Measurements from ENCODE around the gene NAT9. TPM values are rescaled to one million over a fixed set of nuclear protein-coding genes. Genes with fewer than 3 reads are reported as not detected.

The NAT9 gene
- total RNA-seq, 1 experiment from 2014 or later: 25.3 TPM

DNA sequence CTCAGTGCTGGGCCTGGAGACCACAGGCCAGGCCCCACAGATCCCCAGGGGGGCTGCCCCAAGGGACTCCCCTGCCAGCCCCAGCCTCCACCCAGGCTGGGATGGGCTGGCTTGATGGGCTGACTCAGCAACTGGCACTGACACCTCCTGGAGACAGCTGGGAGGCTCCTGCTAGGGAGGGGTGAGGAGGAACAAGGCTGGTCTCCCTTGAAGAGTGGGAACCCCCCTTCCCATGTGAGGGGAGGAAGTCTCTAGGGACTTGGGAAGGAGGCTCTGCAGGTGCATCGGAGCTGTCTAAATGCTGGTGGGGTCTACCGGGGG, 17.3 kb downstream of the NAT9 start:
- H2AFZ ChIP-seq (ENCODE audit: low read length): no peak overlapping the region
- no peak overlapping the region for H3K9ac ChIP-seq (ENCODE audit: low read length)
- H3K79me2 ChIP-seq (ENCODE audit: low read length): peaks cover 88% of the 10 kb centered on the region
- H3K9me2 ChIP-seq (replicated peaks; ENCODE audit: insufficient read depth, low read length): no peaks in the 10 kb centered on the region
- H3K27ac ChIP-seq (ENCODE audit: low read length): no peak overlapping the region
- no peak overlapping the region for H3K4me2 ChIP-seq (ENCODE audit: low read depth, low read length, poor library complexity, severe bottlenecking)
- H4K20me1 ChIP-seq (ENCODE audit: insufficient read depth, low read depth, low read length): peaks cover 38% of the 10 kb centered on the region
- no peak overlapping the region for H3K4me3 ChIP-seq (ENCODE audit: low read length)
- H3K27me3 ChIP-seq (ENCODE audit: low read length): no peaks in the 10 kb centered on the region
- no peaks in the 10 kb centered on the region for H3K36me3 ChIP-seq (ENCODE audit: insufficient read depth, low read length)
- no peaks in the 10 kb centered on the region for H3K9me3 ChIP-seq (ENCODE audit: low read length)
- peaks cover 35% of the 10 kb centered on the region for H3K4me1 ChIP-seq (ENCODE audit: low read length)
- no peak for DNase-seq

DNA sequence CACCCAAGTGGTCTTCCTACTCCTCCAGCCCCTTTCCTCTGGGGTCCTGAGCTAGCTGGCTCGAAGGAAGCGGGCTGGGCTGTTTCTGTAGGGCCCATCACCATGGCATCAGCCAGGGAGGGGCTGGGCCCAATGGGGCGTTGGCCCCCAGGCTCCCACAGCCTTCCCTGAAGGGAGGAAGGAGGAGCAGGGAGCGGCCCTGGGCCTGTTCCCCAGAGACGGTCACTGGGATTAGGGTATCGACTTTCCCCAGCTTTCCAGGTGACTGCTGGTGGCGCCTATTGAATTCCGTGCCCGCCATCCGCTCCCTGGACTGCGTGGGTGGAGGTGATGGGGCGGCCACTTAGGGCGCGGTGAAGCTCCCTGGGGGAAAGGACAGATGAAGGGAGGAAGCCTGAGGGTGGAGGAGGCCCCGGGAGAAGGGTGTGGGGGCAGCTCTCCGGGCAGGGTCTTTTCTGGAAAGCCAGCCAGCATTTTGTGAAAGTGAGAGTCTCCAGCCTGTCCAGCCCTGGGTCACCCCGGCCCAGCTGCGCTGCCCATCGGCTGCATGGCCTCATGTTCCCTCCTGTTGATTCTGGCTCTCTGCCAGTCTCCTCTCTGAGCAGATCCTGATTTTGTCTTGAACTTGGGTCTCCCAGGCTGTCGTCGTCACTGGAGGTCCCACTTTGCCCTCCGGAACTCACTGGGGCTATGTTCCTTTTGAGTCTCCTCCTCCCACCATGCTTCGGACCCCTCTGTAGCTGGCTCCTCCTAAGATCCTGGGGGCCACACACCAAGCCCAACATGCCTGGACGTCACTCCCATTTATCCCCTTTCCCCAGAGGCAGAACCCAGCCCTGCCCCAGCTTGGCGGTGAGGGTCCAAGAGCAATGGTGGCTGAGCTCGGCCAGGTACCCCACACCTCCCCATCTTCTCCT, 18.0 kb downstream of the NAT9 start:
- Histone ChIP-seq H2AFZ (ENCODE audit: low read length) (no peak overlapping the region), H3K4me3 (ENCODE audit: low read length) (no peak overlapping the region), H4K20me1 (ENCODE audit: insufficient read depth, low read depth, low read length) (peaks cover 38% of the 10 kb centered on the region), H3K79me2 (ENCODE audit: low read length) (peaks cover 91% of the 10 kb centered on the region), H3K27ac (ENCODE audit: low read length) (no peak overlapping the region), H3K9me2 (replicated peaks; ENCODE audit: insufficient read depth, low read length) (no peaks in the 10 kb centered on the region), H3K9me3 (ENCODE audit: low read length) (no peaks in the 10 kb centered on the region), H3K36me3 (ENCODE audit: insufficient read depth, low read length) (no peaks in the 10 kb centered on the region), H3K27me3 (ENCODE audit: low read length) (no peaks in the 10 kb centered on the region), H3K4me2 (ENCODE audit: low read depth, low read length, poor library complexity, severe bottlenecking) (peak overlapping the region; percentile 15), H3K9ac (ENCODE audit: low read length) (no peak overlapping the region), H3K4me1 (ENCODE audit: low read length) (peaks cover 33% of the 10 kb centered on the region)
- DNase-seq: no peak

DNA sequence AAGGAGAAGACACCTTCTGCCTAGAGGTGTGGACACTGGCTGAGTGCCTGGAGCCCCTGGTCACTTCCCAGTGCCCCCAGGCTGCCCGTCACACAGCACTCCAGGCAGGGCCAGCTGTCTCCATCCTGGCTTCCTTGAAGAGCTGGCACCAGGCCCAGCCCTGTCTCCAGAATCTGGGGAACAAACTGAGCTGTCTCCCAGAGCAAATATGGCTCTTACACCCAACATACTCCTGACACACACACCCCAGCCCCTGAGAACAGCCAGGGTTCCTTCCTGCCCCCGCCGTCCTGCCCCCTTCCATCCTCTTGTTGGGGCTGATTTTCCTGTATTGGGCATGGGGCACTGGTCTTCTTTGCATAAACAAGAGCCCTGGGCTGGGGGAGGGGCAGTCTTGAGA, 18.6 kb downstream of the NAT9 start:
- Histone ChIP-seq H3K4me3 (ENCODE audit: low read length) (no peak overlapping the region), H3K4me2 (ENCODE audit: low read depth, low read length, poor library complexity, severe bottlenecking) (peak overlapping the region; percentile 15), H3K4me1 (ENCODE audit: low read length) (peaks cover 33% of the 10 kb centered on the region), H3K9me2 (replicated peaks; ENCODE audit: insufficient read depth, low read length) (no peaks in the 10 kb centered on the region), H4K20me1 (ENCODE audit: insufficient read depth, low read depth, low read length) (peaks cover 38% of the 10 kb centered on the region), H3K79me2 (ENCODE audit: low read length) (peaks cover 93% of the 10 kb centered on the region), H3K9ac (ENCODE audit: low read length) (no peak overlapping the region), H3K27me3 (ENCODE audit: low read length) (no peaks in the 10 kb centered on the region), H2AFZ (ENCODE audit: low read length) (no peak overlapping the region), H3K36me3 (ENCODE audit: insufficient read depth, low read length) (no peaks in the 10 kb centered on the region), H3K27ac (ENCODE audit: low read length) (no peak overlapping the region), H3K9me3 (ENCODE audit: low read length) (no peaks in the 10 kb centered on the region)
- DNase-seq: no peak

DNA sequence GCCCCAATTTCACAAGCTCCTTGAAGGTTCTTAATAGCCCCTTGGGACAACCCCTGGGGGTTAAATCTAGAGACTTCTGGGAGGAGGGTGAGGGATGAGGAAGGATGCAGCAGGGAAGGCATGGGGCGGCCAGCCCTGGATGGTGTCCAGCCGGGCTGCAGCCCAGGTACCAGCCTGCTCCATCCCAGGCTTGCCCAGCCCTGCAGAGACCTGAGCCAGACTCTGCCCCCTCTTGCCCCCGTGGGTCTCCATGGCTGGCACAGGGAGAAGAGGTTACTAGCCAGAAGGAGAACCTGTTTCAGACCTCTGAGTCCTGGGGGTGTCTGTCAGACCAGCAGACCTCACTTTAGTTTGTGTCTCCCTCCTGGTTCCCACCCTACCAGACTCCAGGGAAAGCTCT, 19.3 kb downstream of the NAT9 start:
- Histone ChIP-seq H3K27me3 (ENCODE audit: low read length) (no peaks in the 10 kb centered on the region), H3K9me2 (replicated peaks; ENCODE audit: insufficient read depth, low read length) (no peaks in the 10 kb centered on the region), H2AFZ (ENCODE audit: low read length) (no peak overlapping the region), H3K36me3 (ENCODE audit: insufficient read depth, low read length) (no peaks in the 10 kb centered on the region), H4K20me1 (ENCODE audit: insufficient read depth, low read depth, low read length) (peaks cover 38% of the 10 kb centered on the region), H3K27ac (ENCODE audit: low read length) (no peak overlapping the region), H3K9me3 (ENCODE audit: low read length) (no peaks in the 10 kb centered on the region), H3K4me1 (ENCODE audit: low read length) (peaks cover 33% of the 10 kb centered on the region), H3K4me2 (ENCODE audit: low read depth, low read length, poor library complexity, severe bottlenecking) (peak overlapping the region; percentile 15), H3K79me2 (ENCODE audit: low read length) (peaks cover 98% of the 10 kb centered on the region), H3K4me3 (ENCODE audit: low read length) (no peak overlapping the region), H3K9ac (ENCODE audit: low read length) (no peak overlapping the region)
- DNase-seq: no peak

DNA sequence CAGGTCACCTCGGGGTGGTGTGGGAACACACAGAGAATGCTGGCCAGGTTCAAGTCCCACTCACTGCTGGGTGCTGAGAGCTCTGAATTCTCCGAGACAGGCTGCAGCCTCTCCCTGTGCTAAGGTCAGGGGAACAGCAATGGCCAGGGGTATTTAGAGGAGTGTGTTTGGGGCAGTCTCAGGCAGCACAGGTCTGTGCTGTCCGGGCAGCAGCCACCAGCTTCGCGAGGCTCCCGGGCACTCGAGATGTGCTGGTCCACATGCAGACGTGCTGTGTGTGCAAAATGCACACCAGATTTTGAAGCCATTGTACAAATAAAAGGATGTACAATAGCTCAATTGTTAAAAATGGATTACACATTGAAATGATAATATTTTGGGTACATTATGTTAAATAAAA, 20.6 kb downstream of the NAT9 start:
- no peak for DNase-seq
- Histone ChIP-seq H3K9me2 (replicated peaks; ENCODE audit: insufficient read depth, low read length) (no peaks in the 10 kb centered on the region), H3K27me3 (ENCODE audit: low read length) (no peaks in the 10 kb centered on the region), H3K4me1 (ENCODE audit: low read length) (peaks cover 42% of the 10 kb centered on the region), H3K4me3 (ENCODE audit: low read length) (no peak overlapping the region), H4K20me1 (ENCODE audit: insufficient read depth, low read depth, low read length) (peaks cover 42% of the 10 kb centered on the region), H3K9ac (ENCODE audit: low read length) (no peak overlapping the region), H3K27ac (ENCODE audit: low read length) (no peak overlapping the region), H3K4me2 (ENCODE audit: low read depth, low read length, poor library complexity, severe bottlenecking) (no peak overlapping the region), H2AFZ (ENCODE audit: low read length) (no peak overlapping the region), H3K36me3 (ENCODE audit: insufficient read depth, low read length) (peaks cover 7% of the 10 kb centered on the region; the same call in 1 of the 2 replicates), H3K9me3 (ENCODE audit: low read length) (no peaks in the 10 kb centered on the region), H3K79me2 (ENCODE audit: low read length) (peaks cover 98% of the 10 kb centered on the region)

DNA sequence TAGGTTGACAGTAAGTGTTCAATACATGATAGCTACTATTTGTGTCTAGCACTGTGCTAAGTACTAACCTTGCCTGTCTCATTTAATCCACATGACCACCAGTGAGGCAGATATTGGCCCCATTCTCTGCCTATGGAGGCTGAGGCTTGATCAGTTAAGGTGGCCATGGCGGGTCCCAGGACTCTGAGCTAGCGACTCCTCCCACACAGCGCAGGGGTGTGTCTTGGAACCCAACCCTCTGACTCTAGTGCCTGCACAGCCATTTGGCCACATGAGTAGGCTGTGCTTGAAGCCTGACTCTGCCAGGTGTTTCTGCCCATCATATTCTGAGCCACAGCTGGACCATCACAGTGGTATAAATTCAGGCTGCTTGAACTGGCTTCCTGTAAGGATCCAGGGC, 21.3 kb downstream of the NAT9 start:
- Histone ChIP-seq H3K4me1 (ENCODE audit: low read length) (peaks cover 48% of the 10 kb centered on the region), H3K9me2 (replicated peaks; ENCODE audit: insufficient read depth, low read length) (no peaks in the 10 kb centered on the region), H3K79me2 (ENCODE audit: low read length) (peaks cover 98% of the 10 kb centered on the region), H3K4me3 (ENCODE audit: low read length) (no peak overlapping the region), H3K27me3 (ENCODE audit: low read length) (no peaks in the 10 kb centered on the region), H3K9me3 (ENCODE audit: low read length) (no peaks in the 10 kb centered on the region), H3K9ac (ENCODE audit: low read length) (no peak overlapping the region), H4K20me1 (ENCODE audit: insufficient read depth, low read depth, low read length) (peaks cover 41% of the 10 kb centered on the region), H2AFZ (ENCODE audit: low read length) (no peak overlapping the region), H3K4me2 (ENCODE audit: low read depth, low read length, poor library complexity, severe bottlenecking) (no peak overlapping the region), H3K36me3 (ENCODE audit: insufficient read depth, low read length) (peaks cover 7% of the 10 kb centered on the region; the same call in 1 of the 2 replicates), H3K27ac (ENCODE audit: low read length) (no peak overlapping the region)
- DNase-seq: no peak

GRCh38 chr17:74752822-74753401, 23.2 kb downstream of the NAT9 start:
- Histone ChIP-seq H3K4me2 (ENCODE audit: low read depth, low read length, poor library complexity, severe bottlenecking) (no peak overlapping the region), H3K9me2 (replicated peaks; ENCODE audit: insufficient read depth, low read length) (no peaks in the 10 kb centered on the region), H3K27me3 (ENCODE audit: low read length) (no peaks in the 10 kb centered on the region), H4K20me1 (ENCODE audit: insufficient read depth, low read depth, low read length) (peaks cover 31% of the 10 kb centered on the region), H3K9ac (ENCODE audit: low read length) (no peak overlapping the region), H3K36me3 (ENCODE audit: insufficient read depth, low read length) (peaks cover 7% of the 10 kb centered on the region; the same call in 1 of the 2 replicates), H3K4me3 (ENCODE audit: low read length) (no peak overlapping the region), H3K4me1 (ENCODE audit: low read length) (peaks cover 43% of the 10 kb centered on the region), H3K79me2 (ENCODE audit: low read length) (peaks cover 92% of the 10 kb centered on the region), H3K9me3 (ENCODE audit: low read length) (no peaks in the 10 kb centered on the region), H2AFZ (ENCODE audit: low read length) (no peak overlapping the region), H3K27ac (ENCODE audit: low read length) (no peak overlapping the region)
- DNase-seq: no peak

- H3K36me3 ChIP-seq (ENCODE audit: insufficient read depth, low read length): peaks cover 7% of the 10 kb centered on the region; the same call in 1 of the 2 replicates
- no peaks in the 10 kb centered on the region for H3K9me3 ChIP-seq (ENCODE audit: low read length)
- no peak overlapping the region for H3K9ac ChIP-seq (ENCODE audit: low read length)
- no peaks in the 10 kb centered on the region for H3K27me3 ChIP-seq (ENCODE audit: low read length)
- H3K4me3 ChIP-seq (ENCODE audit: low read length): no peak overlapping the region
- H4K20me1 ChIP-seq (ENCODE audit: insufficient read depth, low read depth, low read length): peaks cover 28% of the 10 kb centered on the region
- peaks cover 41% of the 10 kb centered on the region for H3K4me1 ChIP-seq (ENCODE audit: low read length)
- no peak for DNase-seq
- no peak overlapping the region for H2AFZ ChIP-seq (ENCODE audit: low read length)
- H3K9me2 ChIP-seq (replicated peaks; ENCODE audit: insufficient read depth, low read length): no peaks in the 10 kb centered on the region
- peaks cover 87% of the 10 kb centered on the region for H3K79me2 ChIP-seq (ENCODE audit: low read length)
- H3K4me2 ChIP-seq (ENCODE audit: low read depth, low read length, poor library complexity, severe bottlenecking): no peak overlapping the region
- H3K27ac ChIP-seq (ENCODE audit: low read length): no peak overlapping the region
Observed at GRCh38 chr17:74752415-74752814, 23.7 kb downstream of the NAT9 start.

All from Karpas-422 (cell line).